GM12874 (cell line): ENCODE results near the gene TRIO.

Experiments
- CTCF ChIP-seq: IDR thresholded peaks from 2 replicates; pipeline ENCODE4 v1.5.1; 2011; ENCODE audit warnings: low read depth, mild to moderate bottlenecking, control low read depth, low read length, moderate library complexity; ENCODE audit not compliant: insufficient read depth

TRIO gene

GRCh38 chr5:14424011-14424685 is 281.0 kb downstream of the TRIO start:
- no peak for TF ChIP-seq CTCF

- TF ChIP-seq CTCF, result no peak
These were observed 282.4 kb downstream of the TRIO start for GRCh38 chr5:14425559-14425958.

GRCh38 chr5:14426521-14426920 is 283.4 kb downstream of the TRIO start:
- TF ChIP-seq CTCF, result no peak

- no peak for TF ChIP-seq CTCF
These were observed 285.4 kb downstream of the TRIO start for GRCh38 chr5:14428302-14429081.

- TF ChIP-seq CTCF, result no peak
These were observed 286.2 kb downstream of the TRIO start for GRCh38 chr5:14429101-14430050.

- TF ChIP-seq CTCF, result no peak
These were observed 288.4 kb downstream of the TRIO start for GRCh38 chr5:14431534-14431933.
